AG09309 (cell line): Measurements from ENCODE around the gene HID1.

Experiments used
- DNase-seq: peaks from one replicate; pipeline ENCODE4 v3.0.0-alpha.2; 2010; ENCODE audit warnings: low read depth
- H3K4me3 ChIP-seq: 2 replicates; pipeline ENCODE4 v1.5.1; 2011; ENCODE audit warnings: mild to moderate bottlenecking, low read depth, low read length, moderate library complexity; ENCODE audit not compliant: control insufficient read depth
- CTCF ChIP-seq: IDR thresholded peaks from 2 replicates; pipeline ENCODE4 v1.5.1; 2011; ENCODE audit warnings: mild to moderate bottlenecking, low read depth, low read length, inconsistent platforms; ENCODE audit not compliant: insufficient read depth, control insufficient read depth; ENCODE audit errors: missing control alignments

HID1 gene

DNA sequence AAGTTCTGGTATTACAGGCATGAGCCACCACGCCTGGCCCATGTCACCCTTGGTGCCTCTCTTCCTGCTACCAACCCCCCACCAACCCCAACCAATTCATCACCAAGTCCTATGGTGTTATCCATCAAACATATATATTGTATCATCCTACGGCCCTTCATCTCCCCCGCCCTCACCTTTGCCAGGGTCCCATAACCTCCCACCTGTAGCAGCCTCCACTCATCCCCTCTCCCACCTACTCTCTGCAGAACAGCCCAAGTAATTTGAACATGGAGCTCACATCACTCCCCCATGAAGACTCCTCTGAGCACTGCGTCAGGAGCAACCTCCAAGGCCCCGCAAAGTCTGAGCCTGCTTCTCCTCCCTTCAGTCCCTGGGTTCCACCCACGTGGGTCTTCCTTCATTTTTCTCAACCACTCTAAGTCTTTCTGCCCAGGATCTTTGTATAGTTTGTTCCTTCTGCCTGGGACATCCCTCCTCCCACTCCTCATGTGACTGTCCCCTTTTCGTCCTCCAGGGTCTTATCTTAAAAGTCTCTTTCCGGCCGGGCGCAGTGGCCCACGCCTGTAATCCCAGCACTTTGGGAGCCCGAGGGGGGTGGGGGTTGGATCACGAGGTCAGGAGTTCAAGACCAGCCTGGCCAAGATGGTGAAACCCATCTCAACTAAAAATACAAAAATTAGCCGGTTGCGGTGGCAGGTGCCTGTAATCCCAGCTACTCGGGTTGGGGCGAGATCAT, 7.0 kb upstream of the HID1 start:
- no peak overlapping the region for H3K4me3 ChIP-seq
- DNase-seq: no peak
- TF ChIP-seq CTCF: no peak

DNA sequence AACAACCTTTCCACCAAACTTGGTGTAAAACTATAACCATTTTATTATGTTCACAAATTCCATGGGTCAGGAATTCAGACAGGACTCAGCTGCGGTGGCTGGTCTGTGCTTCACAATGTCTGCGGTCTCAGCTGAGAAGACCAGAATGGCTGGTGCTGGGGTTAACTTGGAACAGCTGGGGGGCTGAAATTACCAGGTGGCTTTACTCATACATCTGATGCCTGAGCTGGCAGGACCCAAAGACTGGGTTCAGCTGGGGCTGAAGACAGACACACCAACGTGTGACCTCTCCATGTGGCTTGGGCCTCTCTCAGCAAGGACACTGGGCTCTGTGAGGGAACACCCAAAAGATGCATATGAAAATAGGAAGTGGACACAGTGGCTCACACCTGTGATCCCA, 5.7 kb upstream of the HID1 start:
- no peak for TF ChIP-seq CTCF
- DNase-seq: no peak
- H3K4me3 ChIP-seq: no peak overlapping the region

DNA sequence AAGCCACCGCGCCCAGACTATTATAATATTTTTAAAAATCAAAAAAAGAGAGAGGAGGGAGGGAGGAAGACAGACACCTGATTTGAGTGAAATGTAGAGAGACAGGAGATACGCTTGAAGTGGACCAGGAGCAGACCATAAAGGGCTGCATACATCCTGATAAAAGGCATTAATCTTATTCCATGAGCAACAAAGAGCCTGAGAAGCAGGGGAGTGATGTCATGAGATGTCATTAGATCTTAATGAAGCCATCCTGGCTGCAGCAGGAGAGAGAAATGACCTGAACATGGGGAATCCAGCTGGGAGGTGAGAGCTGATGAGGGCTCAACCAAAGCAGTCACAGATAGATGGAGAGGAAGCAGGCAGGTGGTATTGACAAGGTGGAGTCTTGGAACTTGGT, 5.2 kb upstream of the HID1 start:
- no peak for DNase-seq
- TF ChIP-seq CTCF: no peak
- H3K4me3 ChIP-seq: no peak overlapping the region

- TF ChIP-seq CTCF: no peak
- no peak overlapping the region for H3K4me3 ChIP-seq
- no peak for DNase-seq
These were observed 3.4 kb upstream of the HID1 start for GRCh38 chr17:74975943-74976342.

DNA sequence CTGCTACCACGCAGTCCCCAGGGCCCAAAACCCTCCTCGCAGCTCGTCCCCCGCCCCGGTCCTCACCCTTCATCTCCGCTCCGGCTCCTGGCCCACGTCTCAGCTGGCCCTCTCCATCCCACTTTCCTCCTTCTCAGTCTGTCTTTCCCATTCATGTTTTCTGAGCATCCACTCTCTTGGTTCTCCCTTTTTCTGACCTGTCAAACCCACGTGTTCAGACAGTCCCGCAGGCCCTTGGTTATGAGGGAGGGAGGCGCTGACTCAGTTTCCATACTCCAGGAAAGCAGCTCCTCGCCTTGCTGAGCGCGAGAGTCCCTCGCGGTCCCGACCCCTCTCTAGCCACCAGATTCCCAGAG, 392 bp upstream of the HID1 start:
- DNase-seq: no peak
- H3K4me3 ChIP-seq: no peak overlapping the region
- no peak for TF ChIP-seq CTCF

GRCh38 chr17:74971842-74972106, 785 bp downstream of the HID1 start:
- no peak for TF ChIP-seq CTCF
- no peak overlapping the region for H3K4me3 ChIP-seq

More at GRCh38 chr17:74971842-74972106, 785 bp downstream of the HID1 start:
- no peak for DNase-seq
